Measurements from ENCODE around the gene SCN10A. TPM values are rescaled to one million over a fixed set of nuclear protein-coding genes. Genes with fewer than 3 reads are reported as not detected.

The SCN10A gene
- polyA plus RNA-seq, 1 donor = not detected

- no peak for DNase-seq
- Histone ChIP-seq H3K27me3 (ENCODE audit: control insufficient read depth, insufficient read depth, low read length) (no peaks in the 10 kb centered on the region), H3K36me3 (ENCODE audit: control insufficient read depth, insufficient read depth, low read length) (no peaks in the 10 kb centered on the region), H3K9me3 (ENCODE audit: control insufficient read depth, low read depth, low read length) (no peaks in the 10 kb centered on the region), H3K4me3 (ENCODE audit: low read length) (no peak overlapping the region), H3K4me1 (ENCODE audit: control insufficient read depth, insufficient read depth, low read length) (no peaks in the 10 kb centered on the region), H3K27ac (ENCODE audit: low read length) (no peak overlapping the region)
- no CpG with 5 or more reads among the region's 5 CpGs for WGBS (ENCODE audit: insufficient coverage, low lambda C conversion rate)
Observed at GRCh38 chr3:38698760-38699159, 117.3 kb downstream of the SCN10A start.

DNA sequence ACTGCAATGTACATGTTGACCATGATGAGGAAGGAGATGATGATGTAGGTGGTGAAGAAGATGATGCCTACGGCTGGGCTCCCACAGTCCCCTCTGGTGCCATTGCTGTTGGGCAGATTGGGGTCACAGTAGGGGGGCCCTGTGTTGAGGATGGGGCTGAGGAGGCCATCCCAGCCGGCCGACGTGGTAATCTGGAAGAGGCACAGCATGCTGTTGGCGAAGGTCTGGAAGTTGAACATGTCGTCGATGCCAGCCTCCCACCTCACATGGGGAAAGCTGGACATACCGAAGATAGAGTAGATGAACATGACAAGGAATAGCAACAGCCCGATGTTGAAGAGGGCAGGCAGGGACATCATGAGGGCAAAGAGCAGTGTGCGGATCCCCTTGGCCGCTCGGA lies 118.0 kb downstream of the SCN10A start:
- no CpG with 5 or more reads among the region's 12 CpGs for WGBS (ENCODE audit: insufficient coverage, low lambda C conversion rate)
- no peaks in the 10 kb centered on the region for H3K27me3 ChIP-seq (ENCODE audit: control insufficient read depth, insufficient read depth, low read length)
- no peak overlapping the region for H3K27ac ChIP-seq (ENCODE audit: low read length)
- H3K4me3 ChIP-seq (ENCODE audit: low read length) = no peak overlapping the region
- H3K4me1 ChIP-seq (ENCODE audit: control insufficient read depth, insufficient read depth, low read length) = no peaks in the 10 kb centered on the region
- no peak for DNase-seq
- no peaks in the 10 kb centered on the region for H3K9me3 ChIP-seq (ENCODE audit: control insufficient read depth, low read depth, low read length)
- no peaks in the 10 kb centered on the region for H3K36me3 ChIP-seq (ENCODE audit: control insufficient read depth, insufficient read depth, low read length)

GRCh38 chr3:38696034-38696433 lies 120.0 kb downstream of the SCN10A start:
- no peak overlapping the region for H3K4me3 ChIP-seq (ENCODE audit: low read length)
- WGBS (ENCODE audit: insufficient coverage, low lambda C conversion rate) = 92% methylated on average over 2 of the region's 2 CpGs

DNA sequence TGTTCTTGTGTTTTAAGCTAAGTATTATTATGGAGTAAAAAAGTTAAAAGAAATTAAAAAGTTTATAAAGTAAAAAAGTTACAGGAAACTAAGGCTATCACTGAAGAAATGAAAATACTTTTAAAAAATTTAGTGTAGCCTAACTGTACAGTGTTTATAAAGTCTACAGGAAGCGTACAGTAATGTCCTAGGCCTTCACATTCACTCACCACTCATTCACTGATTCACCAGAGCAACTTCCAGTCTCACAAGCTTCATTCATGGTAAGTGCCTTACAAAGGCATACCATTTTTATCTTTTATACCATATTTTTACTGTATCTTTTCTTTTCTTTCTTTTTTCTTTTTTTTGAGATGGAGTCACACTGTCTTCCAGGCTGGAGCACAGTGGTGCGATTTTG lies 125.8 kb downstream of the SCN10A start:
- WGBS (ENCODE audit: insufficient coverage, low lambda C conversion rate) = 100% methylated on average over 1 of the region's 2 CpGs
- H3K36me3 ChIP-seq (ENCODE audit: control insufficient read depth, insufficient read depth, low read length) = no peaks in the 10 kb centered on the region
- H3K4me1 ChIP-seq (ENCODE audit: control insufficient read depth, insufficient read depth, low read length) = no peaks in the 10 kb centered on the region
- DNase-seq = no peak
- no peaks in the 10 kb centered on the region for H3K27me3 ChIP-seq (ENCODE audit: control insufficient read depth, insufficient read depth, low read length)
- no peak overlapping the region for H3K4me3 ChIP-seq (ENCODE audit: low read length)
- H3K27ac ChIP-seq (ENCODE audit: low read length) = no peak overlapping the region
- no peaks in the 10 kb centered on the region for H3K9me3 ChIP-seq (ENCODE audit: control insufficient read depth, low read depth, low read length)

More at GRCh38 chr3:38696034-38696433, 120.0 kb downstream of the SCN10A start:
- DNase-seq = no peak
- Histone ChIP-seq H3K9me3 (ENCODE audit: control insufficient read depth, low read depth, low read length) (no peaks in the 10 kb centered on the region), H3K27me3 (ENCODE audit: control insufficient read depth, insufficient read depth, low read length) (no peaks in the 10 kb centered on the region), H3K4me1 (ENCODE audit: control insufficient read depth, insufficient read depth, low read length) (no peaks in the 10 kb centered on the region), H3K36me3 (ENCODE audit: control insufficient read depth, insufficient read depth, low read length) (no peaks in the 10 kb centered on the region), H3K27ac (ENCODE audit: low read length) (no peak overlapping the region)

DNA sequence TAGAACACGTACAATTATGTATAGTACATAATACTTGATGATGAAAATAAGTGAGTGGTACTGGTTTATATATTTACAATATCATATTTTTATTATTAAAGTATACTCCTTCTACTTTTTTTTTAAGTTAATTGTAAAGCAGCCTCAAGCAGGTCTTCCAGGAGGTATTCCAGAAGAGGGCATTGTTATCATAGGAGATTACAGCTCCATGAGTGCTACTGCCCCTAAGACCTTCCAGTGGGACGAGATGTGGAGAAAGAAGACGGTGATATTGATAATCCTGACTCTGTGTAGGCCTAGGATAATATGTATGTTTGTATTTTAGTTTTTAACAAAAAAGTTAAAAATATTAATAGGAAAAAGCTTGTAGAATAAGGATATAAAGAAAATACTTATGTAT lies 126.2 kb downstream of the SCN10A start:
- H3K9me3 ChIP-seq (ENCODE audit: control insufficient read depth, low read depth, low read length) = no peaks in the 10 kb centered on the region
- no peaks in the 10 kb centered on the region for H3K4me1 ChIP-seq (ENCODE audit: control insufficient read depth, insufficient read depth, low read length)
- no peak overlapping the region for H3K4me3 ChIP-seq (ENCODE audit: low read length)
- H3K27me3 ChIP-seq (ENCODE audit: control insufficient read depth, insufficient read depth, low read length) = no peaks in the 10 kb centered on the region
- WGBS (ENCODE audit: insufficient coverage, low lambda C conversion rate) = 90% methylated on average over 2 of the region's 3 CpGs
- no peak overlapping the region for H3K27ac ChIP-seq (ENCODE audit: low read length)
- no peaks in the 10 kb centered on the region for H3K36me3 ChIP-seq (ENCODE audit: control insufficient read depth, insufficient read depth, low read length)
- DNase-seq = no peak

GRCh38 chr3:38689346-38689745 lies 126.7 kb downstream of the SCN10A start:
- no peaks in the 10 kb centered on the region for H3K27me3 ChIP-seq (ENCODE audit: control insufficient read depth, insufficient read depth, low read length)
- no peak overlapping the region for H3K27ac ChIP-seq (ENCODE audit: low read length)
- no peaks in the 10 kb centered on the region for H3K4me1 ChIP-seq (ENCODE audit: control insufficient read depth, insufficient read depth, low read length)
- no peak for DNase-seq
- no peaks in the 10 kb centered on the region for H3K36me3 ChIP-seq (ENCODE audit: control insufficient read depth, insufficient read depth, low read length)
- WGBS (ENCODE audit: insufficient coverage, low lambda C conversion rate) = 92% methylated on average over 2 of the region's 4 CpGs
- no peak overlapping the region for H3K4me3 ChIP-seq (ENCODE audit: low read length)
- H3K9me3 ChIP-seq (ENCODE audit: control insufficient read depth, low read depth, low read length) = no peaks in the 10 kb centered on the region

DNA sequence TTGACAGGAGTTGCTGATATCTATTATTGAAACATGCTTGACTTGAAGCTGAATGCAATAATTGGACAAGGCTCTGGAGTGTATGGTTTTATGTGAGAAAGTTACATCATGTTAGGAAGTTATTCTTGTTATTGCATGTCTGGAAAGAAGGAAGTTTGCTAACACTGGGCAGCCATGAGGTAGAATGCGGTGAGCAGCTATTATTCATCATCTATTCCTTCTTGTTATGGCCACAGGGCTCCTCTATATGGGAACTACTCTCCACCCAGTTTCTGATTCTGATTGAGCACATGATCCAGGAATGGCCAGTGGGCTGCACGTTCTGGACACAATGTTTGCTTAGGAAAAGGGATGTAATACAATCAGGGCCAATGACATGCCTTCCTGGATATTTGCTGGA lies 128.7 kb downstream of the SCN10A start:
- H3K27me3 ChIP-seq (ENCODE audit: control insufficient read depth, insufficient read depth, low read length) = no peaks in the 10 kb centered on the region
- DNase-seq = no peak
- no peaks in the 10 kb centered on the region for H3K36me3 ChIP-seq (ENCODE audit: control insufficient read depth, insufficient read depth, low read length)
- no peak overlapping the region for H3K27ac ChIP-seq (ENCODE audit: low read length)
- H3K4me3 ChIP-seq (ENCODE audit: low read length) = no peak overlapping the region
- no peaks in the 10 kb centered on the region for H3K9me3 ChIP-seq (ENCODE audit: control insufficient read depth, low read depth, low read length)
- no peaks in the 10 kb centered on the region for H3K4me1 ChIP-seq (ENCODE audit: control insufficient read depth, insufficient read depth, low read length)
- WGBS (ENCODE audit: insufficient coverage, low lambda C conversion rate) = no CpG with 5 or more reads among the region's 2 CpGs

- no peak overlapping the region for H3K4me3 ChIP-seq (ENCODE audit: low read length)
- H3K4me1 ChIP-seq (ENCODE audit: control insufficient read depth, insufficient read depth, low read length) = no peaks in the 10 kb centered on the region
- no peak overlapping the region for H3K27ac ChIP-seq (ENCODE audit: low read length)
- no peaks in the 10 kb centered on the region for H3K27me3 ChIP-seq (ENCODE audit: control insufficient read depth, insufficient read depth, low read length)
- WGBS (ENCODE audit: insufficient coverage, low lambda C conversion rate) = no CpG with 5 or more reads among the region's 5 CpGs
- no peaks in the 10 kb centered on the region for H3K36me3 ChIP-seq (ENCODE audit: control insufficient read depth, insufficient read depth, low read length)
- no peaks in the 10 kb centered on the region for H3K9me3 ChIP-seq (ENCODE audit: control insufficient read depth, low read depth, low read length)
- no peak for DNase-seq
Observed at GRCh38 chr3:38684546-38684945, 131.5 kb downstream of the SCN10A start.

DNA sequence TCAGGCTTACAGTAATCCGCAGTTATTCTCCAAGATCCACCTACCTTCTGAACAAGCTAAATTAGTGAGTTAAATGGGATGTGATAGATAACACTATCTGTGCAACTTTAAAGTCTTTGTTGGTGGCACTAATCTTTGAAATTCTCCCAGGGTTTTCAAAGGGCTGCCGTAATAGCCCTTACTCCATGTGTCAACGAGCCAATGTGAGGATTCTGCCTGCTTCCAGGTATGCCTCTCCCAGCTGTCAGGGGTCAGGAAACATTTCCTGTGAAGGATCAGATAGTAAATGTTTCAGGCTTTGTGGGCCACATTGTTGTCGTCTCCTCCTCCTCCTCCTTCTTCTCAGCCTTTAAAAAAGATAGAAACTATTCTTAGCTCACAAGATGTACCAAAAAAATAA lies 146.3 kb downstream of the SCN10A start:
- H3K4me3 ChIP-seq (ENCODE audit: low read length) = no peak overlapping the region
- no peak for DNase-seq
- no peaks in the 10 kb centered on the region for H3K9me3 ChIP-seq (ENCODE audit: control insufficient read depth, low read depth, low read length)
- no CpG with 5 or more reads among the region's 4 CpGs for WGBS (ENCODE audit: insufficient coverage, low lambda C conversion rate)
- H3K36me3 ChIP-seq (ENCODE audit: control insufficient read depth, insufficient read depth, low read length) = no peaks in the 10 kb centered on the region
- H3K4me1 ChIP-seq (ENCODE audit: control insufficient read depth, insufficient read depth, low read length) = no peaks in the 10 kb centered on the region
- H3K27ac ChIP-seq (ENCODE audit: low read length) = no peak overlapping the region
- H3K27me3 ChIP-seq (ENCODE audit: control insufficient read depth, insufficient read depth, low read length) = no peaks in the 10 kb centered on the region

GRCh38 chr3:38662544-38662943 lies 153.5 kb downstream of the SCN10A start:
- Histone ChIP-seq H3K36me3 (ENCODE audit: control insufficient read depth, insufficient read depth, low read length) (no peaks in the 10 kb centered on the region), H3K27me3 (ENCODE audit: control insufficient read depth, insufficient read depth, low read length) (peaks cover 19% of the 10 kb centered on the region)
- no peak for DNase-seq

DNA sequence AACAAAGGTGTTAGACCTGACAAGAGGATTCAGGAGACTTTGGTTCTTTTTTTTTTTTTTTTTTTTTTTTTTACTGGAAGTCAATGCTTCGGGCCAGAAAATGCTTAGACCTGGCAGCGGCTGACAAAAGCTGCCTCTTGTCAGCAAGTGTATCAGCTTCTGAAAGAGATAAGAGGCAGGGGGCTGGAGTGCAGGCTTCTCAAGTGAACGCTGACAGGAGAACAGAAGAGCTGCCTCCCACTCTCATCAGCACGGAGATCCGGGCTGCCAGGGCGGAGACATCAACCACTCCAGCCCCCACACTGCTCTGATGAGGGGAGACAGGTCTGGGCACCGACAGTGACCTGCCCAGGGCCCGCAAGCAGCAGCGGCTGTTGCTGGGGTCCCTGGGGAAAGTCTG lies 157.2 kb downstream of the SCN10A start:
- no peaks in the 10 kb centered on the region for H3K36me3 ChIP-seq (ENCODE audit: control insufficient read depth, insufficient read depth, low read length)
- no CpG with 5 or more reads among the region's 9 CpGs for WGBS (ENCODE audit: insufficient coverage, low lambda C conversion rate)
- no peaks in the 10 kb centered on the region for H3K4me1 ChIP-seq (ENCODE audit: control insufficient read depth, insufficient read depth, low read length)
- no peaks in the 10 kb centered on the region for H3K9me3 ChIP-seq (ENCODE audit: control insufficient read depth, low read depth, low read length)
- no peak for DNase-seq
- H3K27ac ChIP-seq (ENCODE audit: low read length) = no peak overlapping the region
- no peak overlapping the region for H3K4me3 ChIP-seq (ENCODE audit: low read length)
- H3K27me3 ChIP-seq (ENCODE audit: control insufficient read depth, insufficient read depth, low read length) = peaks cover 32% of the 10 kb centered on the region

More at GRCh38 chr3:38662544-38662943, 153.5 kb downstream of the SCN10A start:
- no peaks in the 10 kb centered on the region for H3K4me1 ChIP-seq (ENCODE audit: control insufficient read depth, insufficient read depth, low read length)
- WGBS (ENCODE audit: insufficient coverage, low lambda C conversion rate) = 80% methylated on average over 1 of the region's 4 CpGs
- H3K27ac ChIP-seq (ENCODE audit: low read length) = no peak overlapping the region
- H3K9me3 ChIP-seq (ENCODE audit: control insufficient read depth, low read depth, low read length) = no peaks in the 10 kb centered on the region
- no peak overlapping the region for H3K4me3 ChIP-seq (ENCODE audit: low read length)
